Measurements from ENCODE around the gene RTN4RL1.
A peak's percentile ranks its signal among the peaks of the same experiment; 100 is the strongest.
"Not testable (repeated sequence)": the region's sequence is repeated elsewhere in the genome, so short reads cannot be mapped to it uniquely, and the experiment has no call there.

Gene RTN4RL1

DNA sequence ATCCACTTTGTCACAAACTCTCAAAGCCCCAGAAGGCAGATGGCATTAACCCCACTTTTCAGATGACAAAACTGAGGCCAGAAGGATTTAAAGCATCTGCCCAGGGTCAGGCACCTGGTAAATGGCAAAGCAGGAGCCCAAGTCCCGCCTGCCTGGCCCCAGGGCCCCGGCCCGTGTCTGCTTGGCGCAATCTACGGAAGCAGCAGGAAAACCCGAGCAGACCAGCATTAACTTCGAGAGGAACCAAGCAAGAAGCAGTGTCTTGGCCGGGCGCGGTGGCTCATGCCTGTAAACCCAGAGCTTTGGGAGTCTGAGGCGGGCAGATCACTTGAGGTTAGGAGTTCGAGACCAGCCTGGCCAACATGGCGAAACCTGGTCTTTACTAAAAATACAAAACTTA lies 21.6 kb downstream of the RTN4RL1 start:
- DNase-seq (ENCODE audit: low read depth): no peak

DNA sequence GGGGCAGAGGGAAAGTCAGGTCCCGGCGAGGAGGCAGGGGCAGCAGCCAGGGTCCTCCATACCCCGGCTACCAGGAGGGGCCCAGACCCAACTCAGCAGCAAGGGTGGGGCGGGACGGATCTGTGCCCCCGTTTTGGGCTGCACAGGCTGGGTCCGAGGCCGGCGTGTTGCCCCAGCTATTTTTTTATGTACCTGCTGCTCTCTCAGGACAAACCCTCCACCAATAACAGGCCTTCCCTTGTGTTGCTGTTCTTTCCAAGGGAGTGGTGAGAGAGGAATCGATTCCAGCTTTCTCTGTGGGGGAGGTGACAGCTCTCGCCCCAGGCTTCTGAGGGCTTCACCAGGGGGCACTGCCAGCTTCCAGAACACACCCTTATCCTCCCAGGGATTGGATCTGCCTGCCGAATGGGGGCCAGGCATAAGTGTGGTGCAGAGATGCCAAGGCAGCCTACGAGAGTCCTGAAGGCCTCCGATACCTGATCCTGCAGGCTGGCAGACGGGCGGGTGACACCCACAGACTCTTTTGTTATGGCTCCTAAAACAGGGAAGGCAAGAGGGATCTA lies 22.3 kb downstream of the RTN4RL1 start:
- no peak for DNase-seq (ENCODE audit: low read depth)

DNA sequence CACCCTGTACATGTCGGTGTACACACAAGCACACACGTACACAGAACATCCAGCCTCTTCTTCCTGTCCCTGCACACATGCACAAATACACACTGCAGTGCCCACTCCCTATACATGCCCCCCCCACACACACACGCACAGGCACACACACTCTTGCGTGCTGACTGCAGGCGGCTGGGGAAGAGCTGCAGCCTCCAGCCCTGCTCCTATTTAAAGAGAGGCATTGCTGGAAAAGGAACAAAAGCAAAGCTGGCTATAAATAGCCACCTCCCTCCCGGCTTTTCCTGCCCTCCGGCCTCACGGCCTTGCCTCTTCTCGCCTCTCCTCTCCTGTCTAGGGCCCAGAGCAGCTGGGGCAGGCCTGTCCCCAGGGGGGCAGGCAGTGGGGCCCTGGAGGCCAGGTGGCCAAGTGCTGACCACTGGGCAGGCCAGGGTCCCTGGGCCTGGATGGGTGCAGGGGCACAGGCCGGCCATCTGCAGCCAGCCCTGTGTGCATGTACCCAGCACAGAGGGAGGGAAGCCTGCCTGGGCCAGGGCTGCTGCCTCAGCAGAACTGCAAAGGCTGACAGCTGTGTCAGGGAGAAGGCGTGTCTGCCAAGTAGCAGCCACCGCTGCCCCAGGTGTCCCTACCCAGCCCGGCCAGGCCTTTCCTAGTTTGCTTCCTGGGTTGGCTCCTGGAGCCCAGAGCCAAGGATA lies 25.4 kb downstream of the RTN4RL1 start:
- no peak for DNase-seq (ENCODE audit: low read depth)

GRCh38 chr17:1997927-1998742 lies 27.0 kb downstream of the RTN4RL1 start:
- DNase-seq (ENCODE audit: low read depth): no peak

DNA sequence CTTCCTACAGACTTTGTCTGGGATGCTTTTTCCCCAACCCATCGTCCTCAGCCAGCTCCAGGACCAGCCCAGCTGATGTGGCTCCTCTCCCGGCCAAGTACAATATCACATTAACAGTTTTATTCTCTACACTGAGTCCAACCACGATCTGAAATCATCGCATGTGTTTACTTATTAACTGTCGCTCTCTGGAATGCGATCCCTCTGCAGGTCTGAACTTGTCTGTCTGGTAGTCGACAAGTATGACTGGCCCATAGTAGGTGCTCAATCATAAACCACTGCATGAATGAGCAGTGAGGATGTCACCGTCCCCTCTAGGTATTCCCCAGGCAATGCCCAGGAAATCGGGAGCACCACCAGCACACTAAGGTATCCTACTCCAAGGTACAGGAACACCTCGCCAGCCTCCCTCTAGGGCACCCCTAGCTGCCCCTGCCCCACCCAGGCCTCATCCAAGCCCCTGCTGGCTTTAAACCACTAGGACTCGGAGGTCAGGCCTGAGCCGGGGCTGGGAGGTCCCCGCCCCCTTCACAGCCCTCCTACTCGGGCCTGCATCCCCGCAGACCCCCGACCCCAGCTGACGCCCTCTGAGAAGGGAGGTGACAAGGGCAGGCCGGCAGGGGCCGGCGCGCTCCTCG lies 27.7 kb downstream of the RTN4RL1 start:
- no peak for DNase-seq (ENCODE audit: low read depth)

DNA sequence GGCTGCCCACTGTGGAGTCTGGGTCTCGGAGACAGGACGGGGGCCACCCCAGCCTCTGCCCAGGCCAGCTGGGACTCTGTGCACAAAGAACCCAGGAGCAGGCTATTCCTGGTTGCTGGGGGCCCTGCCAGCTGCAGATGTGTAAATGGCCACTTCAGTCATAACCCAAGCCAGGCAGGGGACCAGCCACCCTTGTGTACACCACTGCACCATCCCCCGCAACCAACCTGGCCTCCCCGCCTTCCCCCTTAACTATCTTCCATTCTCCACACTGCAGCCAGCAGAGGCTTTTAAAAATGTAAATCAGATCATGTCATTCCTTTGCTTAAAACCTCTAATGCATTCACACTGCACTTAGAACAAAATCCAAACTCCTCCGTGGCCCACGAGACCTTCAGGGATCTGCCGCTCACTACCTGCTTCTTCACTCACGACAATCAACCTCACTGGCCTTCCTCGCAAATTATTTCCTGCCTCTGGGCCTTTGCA lies 28.3 kb downstream of the RTN4RL1 start:
- no peak for DNase-seq (ENCODE audit: low read depth)

GRCh38 chr17:1995907-1996799 lies 29.0 kb downstream of the RTN4RL1 start:
- no peak for DNase-seq (ENCODE audit: low read depth)

DNA sequence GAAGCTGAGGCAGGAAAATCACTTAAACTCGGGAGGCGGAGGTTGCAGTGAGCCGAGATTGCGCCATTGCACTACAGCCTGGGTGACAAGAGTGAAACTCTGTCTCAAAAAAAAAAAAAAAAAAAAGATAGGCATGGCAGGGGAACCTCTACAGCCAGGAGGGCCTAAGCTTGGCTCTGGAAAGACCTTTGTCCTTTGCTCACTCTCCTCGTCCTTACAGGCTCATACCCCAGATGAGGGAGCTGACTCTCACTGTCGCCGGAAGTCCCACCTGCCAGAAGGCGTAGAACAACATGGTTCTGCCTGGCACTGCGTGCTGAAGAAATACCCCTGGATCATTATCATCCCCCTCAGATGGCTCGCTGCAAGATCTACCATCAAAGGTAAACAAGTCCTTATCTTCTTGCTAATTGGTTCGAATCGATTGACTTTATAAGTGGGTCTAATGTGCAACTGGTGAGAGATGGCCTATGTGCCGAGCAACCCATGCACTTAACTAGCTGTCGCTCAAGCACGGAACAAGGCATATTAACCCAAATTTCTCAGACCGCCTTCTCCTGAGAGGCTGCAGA lies 29.7 kb downstream of the RTN4RL1 start:
- no peak for DNase-seq (ENCODE audit: low read depth)

DNA sequence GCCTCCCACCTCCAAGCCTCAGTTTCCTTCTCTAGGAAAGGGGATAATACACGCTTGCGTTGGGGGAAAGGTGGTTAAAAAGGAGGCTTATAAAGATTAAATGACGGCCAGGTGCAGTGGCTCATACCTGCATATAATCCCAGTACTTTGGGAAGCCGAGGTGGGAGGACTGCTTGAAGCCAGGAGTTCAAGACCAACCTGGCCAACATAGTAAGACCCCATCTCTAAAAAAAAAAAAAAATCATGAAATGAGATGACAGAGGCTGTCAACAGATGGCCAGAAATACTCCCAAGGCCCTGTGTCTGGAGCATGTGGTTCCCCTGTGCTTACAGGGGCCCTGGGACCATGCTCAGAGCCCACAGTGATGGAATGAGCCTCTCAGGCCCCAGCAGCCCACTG lies 30.4 kb downstream of the RTN4RL1 start:
- DNase-seq (ENCODE audit: low read depth): no peak

GRCh38 chr17:1992541-1992940 lies 32.6 kb downstream of the RTN4RL1 start:
- no peak for DNase-seq (ENCODE audit: low read depth)

GRCh38 chr17:1989135-1989534 lies 36.0 kb downstream of the RTN4RL1 start:
- peak; percentile 97 for DNase-seq (ENCODE audit: low read depth)

DNA sequence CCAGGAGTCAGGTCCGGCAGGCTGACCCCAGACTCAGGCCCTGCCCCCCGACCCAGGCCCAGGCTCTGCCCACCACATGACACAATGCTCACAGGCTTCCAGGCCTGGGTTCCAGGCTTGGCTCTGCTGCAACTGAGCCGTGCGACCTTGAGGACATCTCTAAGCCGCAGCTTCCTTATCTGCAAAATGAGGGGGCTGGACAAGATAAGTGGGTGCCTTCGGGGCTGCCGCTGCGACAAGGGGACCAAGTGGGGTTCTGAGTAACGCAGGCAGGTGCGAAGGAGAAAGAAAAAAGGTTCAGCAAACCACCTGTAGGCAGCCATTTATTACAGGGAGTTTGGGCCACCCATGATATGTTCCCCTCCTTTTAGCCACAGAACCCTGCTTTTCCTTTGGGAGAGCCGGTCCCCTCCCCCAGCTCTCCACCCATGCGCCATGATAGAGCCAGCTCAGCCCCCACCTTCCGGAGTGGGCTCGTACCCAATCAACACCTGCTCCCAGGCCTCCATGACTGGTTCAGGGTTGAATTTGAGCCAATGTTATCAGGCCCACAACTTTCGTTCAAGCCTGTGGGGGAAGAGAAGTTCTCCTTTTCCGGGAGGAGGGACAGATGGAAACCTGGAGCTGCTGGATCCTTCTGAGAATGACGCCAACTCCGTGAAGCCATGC lies 38.2 kb downstream of the RTN4RL1 start:
- DNase-seq (ENCODE audit: low read depth): no peak

DNA sequence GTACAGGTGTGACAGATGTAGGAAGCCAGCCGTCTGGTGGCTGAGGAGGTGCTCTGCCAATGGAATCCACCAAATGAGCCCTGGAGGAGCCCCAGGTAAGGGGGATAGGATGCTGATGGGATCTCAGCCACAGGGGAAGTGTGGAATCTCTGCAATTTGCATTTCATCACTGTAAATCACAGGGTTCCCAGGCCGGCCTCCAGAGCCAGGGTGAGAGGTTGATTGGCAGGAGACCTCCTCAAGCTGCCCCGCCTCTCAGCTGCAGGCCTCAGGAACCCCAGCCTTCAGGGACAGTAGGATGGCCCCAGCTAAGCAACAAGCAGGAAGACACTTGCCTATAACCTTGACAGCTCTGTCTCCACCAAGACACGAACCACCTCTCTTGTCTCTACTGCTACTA lies 39.4 kb downstream of the RTN4RL1 start:
- DNase-seq (ENCODE audit: low read depth): no peak

DNA sequence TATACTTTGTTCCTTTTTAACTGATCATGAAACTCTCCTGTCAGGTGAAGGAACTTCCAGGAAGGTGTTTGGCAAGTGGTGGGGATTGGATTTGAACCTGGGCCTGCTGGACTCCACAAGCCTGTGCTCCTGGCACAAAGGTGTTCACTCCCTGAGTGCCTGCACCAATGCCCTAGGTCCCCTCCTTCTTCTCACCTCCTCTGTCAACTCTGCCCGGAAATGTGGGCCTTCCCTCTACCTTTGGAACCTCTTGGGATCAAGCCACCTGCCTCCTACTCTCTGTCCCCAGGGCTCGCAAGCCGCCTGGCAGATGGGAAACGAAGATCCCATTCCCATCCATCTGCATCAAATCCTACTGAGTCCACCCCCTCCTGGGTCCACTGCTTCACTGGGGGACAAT lies 40.0 kb downstream of the RTN4RL1 start:
- DNase-seq (ENCODE audit: low read depth): no peak

- DNase-seq (ENCODE audit: low read depth): not testable (repeated sequence)
These were observed 42.3 kb downstream of the RTN4RL1 start for GRCh38 chr17:1982793-1983366.

GRCh38 chr17:1980665-1981250 lies 44.4 kb downstream of the RTN4RL1 start:
- no peak for DNase-seq (ENCODE audit: low read depth)

GRCh38 chr17:1979182-1979985 lies 45.8 kb downstream of the RTN4RL1 start:
- DNase-seq (ENCODE audit: low read depth): no peak

DNA sequence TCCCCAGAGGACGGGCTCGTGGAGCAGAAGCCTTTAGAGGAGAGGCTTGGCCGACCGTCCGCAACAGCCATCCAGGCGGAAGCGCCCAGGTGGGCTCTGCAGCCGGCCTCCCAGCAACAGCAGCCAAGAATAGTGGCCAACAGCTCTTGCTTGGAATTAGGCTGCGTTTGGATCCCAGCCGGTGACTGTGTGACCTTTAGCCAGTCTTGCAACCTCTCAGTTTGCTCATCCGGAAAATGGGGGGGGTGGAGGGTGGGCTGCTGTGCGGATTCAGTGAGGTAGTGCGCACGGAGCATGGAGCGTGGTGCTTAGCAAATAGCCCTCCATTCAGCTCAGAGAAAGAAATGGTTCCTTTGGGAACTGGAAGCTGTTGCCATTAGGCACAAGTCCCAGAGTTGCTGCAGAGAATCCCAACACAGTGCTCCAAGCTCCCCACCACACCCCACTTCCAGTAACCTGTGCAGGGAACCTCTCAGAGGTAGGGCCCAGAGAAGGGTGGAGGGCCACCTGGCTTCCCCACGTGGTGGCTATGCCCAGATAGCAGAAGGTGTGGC lies 46.7 kb downstream of the RTN4RL1 start:
- no peak for DNase-seq (ENCODE audit: low read depth)
